Lung (tissue), 12 donors: ENCODE measurements around the gene MPND. TPM values are rescaled to one million over a fixed set of nuclear protein-coding genes. Genes with fewer than 3 reads are reported as not detected.

Experiments
- ATAC-seq: fragments of 200-7000 bp; cut with Tn5 transposase; one replicate; pipeline ENCODE4 v1.9.1; 2020; ENCODE audit warnings: moderate number of reproducible peaks; ENCODE audit not compliant: insufficient read depth, low FRiP score
- DNase-seq, 3 donors: peaks; one replicate each; pipeline ENCODE4 v3.0.0-alpha.2; 2013 to 2017
- H3K27ac ChIP-seq, 2 donors: one replicate each; pipeline ENCODE4 v1.5.1; 2013; ENCODE audit warnings: mild to moderate bottlenecking in 2 of 2, moderate library complexity in 2 of 2, control low read depth in 1 of 2, inconsistent platforms in 1 of 2, low read depth in 1 of 2, low read length in 1 of 2
- H3K27me3 ChIP-seq, 3 donors: one replicate each; pipeline ENCODE4 v1.5.1; 2013; ENCODE audit warnings: low read length in 2 of 3; ENCODE audit not compliant: control insufficient read depth in 3 of 3, insufficient read depth in 3 of 3
- H3K36me3 ChIP-seq, 4 donors: one replicate each; pipeline ENCODE4 v1.5.1; 2013; ENCODE audit warnings: low read length in 4 of 4, mild to moderate bottlenecking in 1 of 4, moderate library complexity in 1 of 4; ENCODE audit not compliant: control insufficient read depth in 4 of 4, insufficient read depth in 4 of 4
- H3K4me1 ChIP-seq, 5 donors: one replicate each; pipeline ENCODE4 v1.5.1; 2013; ENCODE audit warnings: low read length in 5 of 5, mild to moderate bottlenecking in 2 of 5, moderate library complexity in 1 of 5; ENCODE audit not compliant: control insufficient read depth in 5 of 5, insufficient read depth in 5 of 5
- H3K4me3 ChIP-seq: one replicate; pipeline ENCODE4 v1.5.1; 2013; ENCODE audit warnings: mild to moderate bottlenecking, control low read depth, moderate library complexity
- H3K9ac ChIP-seq, 2 donors: one replicate each; pipeline ENCODE4 v1.5.1; 2013; ENCODE audit warnings: low read length in 2 of 2, control low read depth in 1 of 2; ENCODE audit not compliant: insufficient read depth in 1 of 2
- H3K9me3 ChIP-seq, 4 donors: one replicate each; pipeline ENCODE4 v1.5.1; 2013; ENCODE audit warnings: low read length in 3 of 4, mild to moderate bottlenecking in 1 of 4, moderate library complexity in 1 of 4; ENCODE audit not compliant: control insufficient read depth in 4 of 4, insufficient read depth in 3 of 4
- CTCF ChIP-seq: IDR thresholded peaks from 2 replicates; pipeline ENCODE4 v1.5.1; 2012; ENCODE audit warnings: mild to moderate bottlenecking; ENCODE audit errors: control extremely low read depth, extremely low read depth
- WGBS, 2 donors: extraction: QIAGEN DNeasy Blood & Tissue Kit; methylation state at CpG; one replicate each; pipeline ENCODE4 v1.1.7; 2013; 5-methylcytosine and 5-hydroxymethylcytosine counted together
- polyA plus RNA-seq, 2 donors: library from polyadenylated mRNA; stranded (reverse); fragments of 200-250 nt; gene quantifications; one replicate each; pipeline ENCODE4 v1.2.1, GENCODE V29; 2013
- total RNA-seq, 2 donors: library from RNA; depleted of rRNA in 1 of 2; stranded (reverse); fragments of >200 nt in 1 of 2; gene quantifications; one replicate each; pipeline ENCODE4 v1.2.1, GENCODE V29; 2014 to 2021
- donor health status: control.
- donor health status: control.
- donor health status: Bipolar disorder and iron deficiency.
- donor health status: healthy.
- donor health status: DM: yes; HTN: yes; CAD: no.

MPND gene
- total and polyA plus RNA-seq, 4 donors = 9.1 to 32.3 (median 24.6) TPM

GRCh38 chr19:4380254-4380727 lies 36.9 kb downstream of the MPND start:
- DNase-seq (no peak), ATAC-seq (no peak)
- Histone ChIP-seq H3K27ac (peak overlapping the region; percentile 34 to 61), H3K27me3 (no peaks in the 10 kb centered on the region), H3K4me3 (no peak overlapping the region), H3K4me1 (peaks cover under 1 to 40% (median 23%) of the 10 kb centered on the region in 5 donors), H3K9me3 (no peaks in the 10 kb centered on the region), H3K36me3 (peaks cover 0 to 12% (median 7%) of the 10 kb centered on the region in 4 donors), H3K9ac (no peak overlapping the region)
- TF ChIP-seq CTCF = no peak
- WGBS, 2 donors = 12 to 29% methylated on average over 17 of the region's 17 CpGs

- ATAC-seq (no peak), DNase-seq (no peak)
- Histone ChIP-seq H3K9ac (peak overlapping the region in 1 of 2 donors; percentile 20), H3K4me1 (peaks cover 2 to 44% (median 25%) of the 10 kb centered on the region in 5 donors), H3K36me3 (peaks cover 0 to 10% (median 6%) of the 10 kb centered on the region in 4 donors), H3K27ac (no peak overlapping the region), H3K4me3 (no peak overlapping the region), H3K27me3 (no peaks in the 10 kb centered on the region), H3K9me3 (no peaks in the 10 kb centered on the region)
- 84 to 92% methylated on average over 15 of the region's 15 CpGs for WGBS, 2 donors
- TF ChIP-seq CTCF = no peak
These were observed 42.1 kb downstream of the MPND start for GRCh38 chr19:4385291-4386040.

- TF ChIP-seq CTCF = no peak
- no peaks in the 10 kb centered on the region for H3K9me3 ChIP-seq
- ATAC-seq (no peak), DNase-seq (peak; percentile 46 to 57 (median 56))
- H3K4me1 ChIP-seq = peaks cover 9 to 43% (median 29%) of the 10 kb centered on the region in 5 donors
- no peak overlapping the region for H3K27ac ChIP-seq
- no peak overlapping the region for H3K4me3 ChIP-seq
- no peaks in the 10 kb centered on the region for H3K27me3 ChIP-seq
- peak overlapping the region in 1 of 2 donors; percentile 20 for H3K9ac ChIP-seq
- 76 to 86% methylated on average over 13 of the region's 13 CpGs for WGBS, 2 donors
- H3K36me3 ChIP-seq = peaks cover 0 to 10% (median 6%) of the 10 kb centered on the region in 4 donors
These were observed 42.9 kb downstream of the MPND start for GRCh38 chr19:4386041-4386782.
